ENCODE data around the gene GALNT15. TPM values are rescaled to one million over a fixed set of nuclear protein-coding genes. Genes with fewer than 3 reads are reported as not detected.

Gene GALNT15
- total and polyA plus RNA-seq, 2 donors (not counting 3 experiments of a cell fraction or from before 2014, with no cell fraction given) = 0.87 to 5.4 TPM

DNA sequence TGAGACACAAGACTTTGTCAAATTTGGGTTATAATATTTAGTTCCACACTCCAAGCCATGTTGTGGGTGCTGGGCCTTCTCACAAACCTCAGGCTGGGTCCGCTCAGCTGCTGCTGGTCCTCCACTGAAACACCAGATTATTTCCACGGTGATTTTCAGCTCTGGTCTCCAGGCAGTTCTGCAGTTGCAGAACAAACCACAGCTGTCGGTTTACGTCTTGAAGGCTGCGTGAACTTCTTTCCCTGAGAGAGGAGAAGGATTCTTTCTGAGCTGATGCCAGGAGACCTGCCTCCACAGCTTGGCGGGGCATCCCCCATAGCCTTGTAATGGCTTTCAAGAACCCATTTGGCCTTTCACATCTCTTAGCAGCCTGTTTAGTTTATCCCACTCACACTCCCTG, 16.2 kb downstream of the GALNT15 start:
- H3K4me3 ChIP-seq (replicated peaks in 1 of 3; ENCODE audit: insufficient read depth in 1 of 3, low read depth in 1 of 3, low read length in 3 of 3) = no peak overlapping the region
- no peaks in the 10 kb centered on the region for H3K36me3 ChIP-seq (ENCODE audit: control insufficient read depth in 2 of 2, extremely low read depth in 1 of 2, insufficient read depth in 2 of 2, low read length in 2 of 2)
- TF ChIP-seq POLR2A (IDR thresholded peaks at IDR 0.05; ENCODE audit: low read depth, low read length) (no peak), GATA2 (IDR thresholded peaks at IDR 0.05; ENCODE audit: insufficient read depth, insufficient read length, low read depth, low read length) (no peak), FOS (IDR thresholded peaks at IDR 0.05; ENCODE audit: borderline replicate concordance, insufficient read depth, low read length) (no peak), POLR2AphosphoS5 (IDR thresholded peaks at IDR 0.05; ENCODE audit: insufficient read depth, low read depth, low read length) (no peak), JUN (IDR thresholded peaks at IDR 0.05; ENCODE audit: borderline replicate concordance, insufficient read depth, insufficient read length, low read depth) (no peak), MYC (IDR thresholded peaks at IDR 0.05; ENCODE audit: low read depth, low read length) (no peak), EZH2 (IDR thresholded peaks at IDR 0.05; ENCODE audit: borderline replicate concordance, low read depth, low read length, severe bottlenecking) (no peak)
- TF ChIP-seq, protein P1, sequence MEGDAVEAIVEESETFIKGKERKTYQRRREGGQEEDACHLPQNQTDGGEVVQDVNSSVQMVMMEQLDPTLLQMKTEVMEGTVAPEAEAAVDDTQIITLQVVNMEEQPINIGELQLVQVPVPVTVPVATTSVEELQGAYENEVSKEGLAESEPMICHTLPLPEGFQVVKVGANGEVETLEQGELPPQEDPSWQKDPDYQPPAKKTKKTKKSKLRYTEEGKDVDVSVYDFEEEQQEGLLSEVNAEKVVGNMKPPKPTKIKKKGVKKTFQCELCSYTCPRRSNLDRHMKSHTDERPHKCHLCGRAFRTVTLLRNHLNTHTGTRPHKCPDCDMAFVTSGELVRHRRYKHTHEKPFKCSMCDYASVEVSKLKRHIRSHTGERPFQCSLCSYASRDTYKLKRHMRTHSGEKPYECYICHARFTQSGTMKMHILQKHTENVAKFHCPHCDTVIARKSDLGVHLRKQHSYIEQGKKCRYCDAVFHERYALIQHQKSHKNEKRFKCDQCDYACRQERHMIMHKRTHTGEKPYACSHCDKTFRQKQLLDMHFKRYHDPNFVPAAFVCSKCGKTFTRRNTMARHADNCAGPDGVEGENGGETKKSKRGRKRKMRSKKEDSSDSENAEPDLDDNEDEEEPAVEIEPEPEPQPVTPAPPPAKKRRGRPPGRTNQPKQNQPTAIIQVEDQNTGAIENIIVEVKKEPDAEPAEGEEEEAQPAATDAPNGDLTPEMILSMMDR (IDR thresholded peaks at IDR 0.05; ENCODE audit: extremely low read depth in 1 of 2, insufficient read depth in 1 of 2, low read depth in 1 of 2, low read length in 2 of 2) = no peak
- TF ChIP-seq, protein P2, sequence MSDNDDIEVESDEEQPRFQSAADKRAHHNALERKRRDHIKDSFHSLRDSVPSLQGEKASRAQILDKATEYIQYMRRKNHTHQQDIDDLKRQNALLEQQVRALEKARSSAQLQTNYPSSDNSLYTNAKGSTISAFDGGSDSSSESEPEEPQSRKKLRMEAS (IDR thresholded peaks at IDR 0.05; ENCODE audit: insufficient read depth, insufficient read length) = no peak
- H3K27ac ChIP-seq (ENCODE audit: insufficient read depth, low read depth, low read length) = no peak overlapping the region
- no TSS peak for BruUV-seq (replicated peaks)
- intact Hi-C loops (cut with micrococcal nuclease) = no loop called here
- no peaks in the 10 kb centered on the region for H3K9me1 ChIP-seq (replicated peaks; ENCODE audit: control insufficient read depth, extremely low read depth, insufficient read depth, low read length)
- no peak overlapping the region for H3K4me2 ChIP-seq (ENCODE audit: insufficient read depth, low read length)
- H3K79me2 ChIP-seq (ENCODE audit: control insufficient read depth, insufficient read depth, low read length) = no peaks in the 10 kb centered on the region
- peaks cover 0 to 2% of the 10 kb centered on the region in 2 experiments for H3K27me3 ChIP-seq (ENCODE audit: control insufficient read depth in 2 of 2, insufficient read depth in 2 of 2, low read length in 2 of 2)
- no peak overlapping the region for H3K9ac ChIP-seq (replicated peaks; ENCODE audit: extremely low read depth, insufficient read depth, low read length)
- POLR2A ChIA-PET = no interaction called here
- no peaks in the 10 kb centered on the region for H3K9me3 ChIP-seq (replicated peaks; ENCODE audit: control insufficient read depth, insufficient read depth, low read length)
- no peaks in the 10 kb centered on the region for H3K4me1 ChIP-seq (ENCODE audit: control insufficient read depth, extremely low read depth, insufficient read depth, low read length)
- CTCF ChIA-PET = interaction anchor here (1.0 to 2.0 kb wide), 2 partner anchors 12 to 53 kb away, joined by 3 to 5 read pairs; no protein-coding TSS in a partner anchor
- H2AFZ ChIP-seq (ENCODE audit: low read depth, low read length) = no peak overlapping the region
- DNase-seq (ENCODE audit: low read depth, low spot score) = no peak
- FAIRE-seq = no peak
- no peaks in the 10 kb centered on the region for H4K20me1 ChIP-seq (replicated peaks; ENCODE audit: control insufficient read depth, extremely low read depth, insufficient read depth, low read length)
- dilution Hi-C loops (cut with MboI; ENCODE audit: extremely low pct_ligation_motif_present, low sequenced_read_pairs) = no loop called here
